A673 (cell line): ENCODE measurements around the gene ARID5B.

ENCODE experiments used
- CTCF ChIP-seq: fragments of 300-800, 200-600 bp; sonication (generic); conservative IDR thresholded peaks from 2 replicates; pipeline ENCODE4 v1.5.1; 2017; ENCODE audit warnings: low read depth, mild to moderate bottlenecking, antibody characterized with exemption, low read length, moderate library complexity, mixed read lengths
- EZH2 ChIP-seq: fragments of 200-600 bp; sonication (generic); IDR thresholded peaks from 2 replicates; pipeline ENCODE4 v1.6.1; 2017; ENCODE audit warnings: borderline replicate concordance, low read depth, mild to moderate bottlenecking, mixed read lengths, antibody characterized with exemption, low read length; ENCODE audit not compliant: poor library complexity, severe bottlenecking

- TF ChIP-seq CTCF (no peak), EZH2 (no peak)
These were observed 1.9 kb upstream of the ARID5B start for GRCh38 chr10:61899663-61899996.
